Esophagus squamous epithelium (tissue), 4 donors: ENCODE results near the gene MIPOL1.

Experiments used
- CTCF ChIP-seq, 6 experiments: fragments of 450-650 bp in 4 of 6; fragments of 200-600 bp in 2 of 6; sonication (generic) in 2 of 6; IDR thresholded peaks; one replicate each; pipeline ENCODE4 v1.5.1; 2016 to 2019; ENCODE audit warnings: antibody characterized with exemption in 6 of 6, mild to moderate bottlenecking in 4 of 6, moderate library complexity in 4 of 6
- POLR2A ChIP-seq, 4 donors: fragments of 450-650 bp; IDR thresholded peaks; one replicate each; pipeline ENCODE4 v1.6.1; 2017; ENCODE audit warnings: antibody characterized with exemption in 4 of 4, mild to moderate bottlenecking in 4 of 4, moderate library complexity in 3 of 4

DNA sequence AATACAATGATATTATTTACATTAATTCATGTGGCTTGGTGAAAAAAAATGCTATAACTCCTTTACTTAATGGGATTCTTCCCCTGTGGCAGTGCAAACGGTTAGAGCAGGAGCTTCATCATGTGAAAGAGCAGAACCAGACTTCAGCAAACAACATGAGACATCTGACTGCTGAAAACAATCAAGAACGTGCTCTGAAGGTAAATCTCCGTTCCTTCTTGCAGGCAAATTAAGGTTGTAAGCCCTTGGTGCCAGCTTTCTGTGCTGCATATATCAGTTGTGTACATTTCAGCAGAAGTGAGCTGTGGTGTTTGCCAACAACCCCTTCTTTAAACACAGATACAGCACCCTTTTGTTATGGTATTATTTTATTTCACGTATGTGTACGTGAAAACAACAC, 171.7 kb downstream of the MIPOL1 start:
- no peak for TF ChIP-seq CTCF (IDR thresholded peaks at IDR 0.05)
- no peak for TF ChIP-seq POLR2A (IDR thresholded peaks at IDR 0.05)
